Coronary artery (tissue), 2 donors: ENCODE data around the gene ICOS.
"Not testable (repeated sequence)": the region's sequence is repeated elsewhere in the genome, so short reads cannot be mapped to it uniquely, and the experiment has no call there.

Experiments used
- DNase-seq: peaks from one replicate; pipeline ENCODE4 v3.0.0-alpha.2; 2017; ENCODE audit warnings: low spot score
- H3K27ac ChIP-seq, 2 donors: fragments of 200-600 bp; sonication (generic); one replicate each; pipeline ENCODE4 v1.5.1; 2016 to 2019
- H3K4me3 ChIP-seq: fragments of 200-600 bp; sonication (generic); 2 replicates; pipeline ENCODE4 v1.5.1; 2016; ENCODE audit warnings: mild to moderate bottlenecking, moderate library complexity
- CTCF ChIP-seq: fragments of 200-600 bp; sonication (generic); IDR thresholded peaks from one replicate; pipeline ENCODE4 v1.5.1; 2019; ENCODE audit warnings: antibody characterized with exemption

ICOS gene

GRCh38 chr2:203948733-203949132 lies 12.2 kb downstream of the ICOS start:
- H3K27ac ChIP-seq = no peak overlapping the region
- DNase-seq = no peak
- TF ChIP-seq CTCF = no peak
- H3K4me3 ChIP-seq = no peak overlapping the region

- Histone ChIP-seq H3K27ac (no peak overlapping the region), H3K4me3 (no peak overlapping the region)
- DNase-seq = no peak
- no peak for TF ChIP-seq CTCF
Measured at GRCh38 chr2:203949228-203949627, 12.7 kb downstream of the ICOS start.

- no peak for TF ChIP-seq CTCF
- H3K27ac ChIP-seq = no peak overlapping the region
- DNase-seq = no peak
- H3K4me3 ChIP-seq = no peak overlapping the region
Measured at GRCh38 chr2:203951366-203951902, 14.9 kb downstream of the ICOS start.

GRCh38 chr2:203959265-203959664 lies 22.7 kb downstream of the ICOS start:
- TF ChIP-seq CTCF = no peak
- DNase-seq = no peak
- H3K4me3 ChIP-seq = no peak overlapping the region
- H3K27ac ChIP-seq = peak overlapping the region in 1 of 2 donors; percentile 22

- H3K4me3 ChIP-seq = no peak overlapping the region
- peak overlapping the region in 1 of 2 donors; percentile 22 for H3K27ac ChIP-seq
- DNase-seq = no peak
- TF ChIP-seq CTCF = no peak
Measured at GRCh38 chr2:203959672-203960071, 23.1 kb downstream of the ICOS start.

GRCh38 chr2:203960811-203961210 lies 24.2 kb downstream of the ICOS start:
- no peak for TF ChIP-seq CTCF
- peak overlapping the region; percentile 27 for H3K4me3 ChIP-seq
- H3K27ac ChIP-seq = peak overlapping the region in 1 of 2 donors; percentile 73
- no peak for DNase-seq

- not testable (repeated sequence) for DNase-seq
- peak overlapping the region; percentile 42 to 78 for H3K27ac ChIP-seq
Measured at GRCh38 chr2:203965190-203965589, 28.6 kb downstream of the ICOS start.

GRCh38 chr2:203971251-203971650 lies 34.7 kb downstream of the ICOS start:
- DNase-seq = no peak
- peak overlapping the region; percentile 40 to 73 for H3K27ac ChIP-seq
- H3K4me3 ChIP-seq = no peak overlapping the region
- TF ChIP-seq CTCF = no peak

More at GRCh38 chr2:203965190-203965589, 28.6 kb downstream of the ICOS start:
- H3K4me3 ChIP-seq = peak overlapping the region; percentile 64
